HCT116 (cell line): ENCODE data around the gene GPR68. TPM values are rescaled to one million over a fixed set of nuclear protein-coding genes. Genes with fewer than 3 reads are reported as not detected.

ENCODE experiments used
- ATAC-seq: fragments of 200-7000 bp; cut with Tn5 transposase; 2 replicates; pipeline ENCODE4 v1.9.1; 2020; ENCODE audit warnings: mild to moderate bottlenecking, moderate library complexity
- BruUV-seq: library from RNA; stranded (reverse); fragments of 400-500 nt; replicated peaks from 2 replicates; lab custom pipeline; 2021; lab: Mats Ljungman, UMichigan
- CTCF ChIA-PET: fragments of 300-600 bp; sonication (Branson Sonifier 250); formaldehyde crosslinking; loops from one replicate; lab custom pipeline; 2021; ENCODE audit warnings: antibody characterized with exemption; lab: Charles Lee
- POLR2A ChIA-PET: fragments of 300-600, 350-600 bp; sonication (Branson Sonifier 250); formaldehyde crosslinking; loops from one replicate; lab custom pipeline; 2021; ENCODE audit warnings: antibody characterized with exemption; lab: Charles Lee
- RAD21 ChIA-PET, 2 experiments: fragments of 300-600 bp; sonication (Branson Sonifier 250); formaldehyde crosslinking; loops; one replicate each; lab custom pipeline; 2023; ENCODE audit warnings: low total read pairs in 2 of 2; ENCODE audit not compliant: uncharacterized antibody in 2 of 2, unreplicated experiment in 2 of 2, low non-redundant PET in 1 of 2; lab: Charles Lee
- DNase-seq: peaks from one replicate; pipeline ENCODE4 v3.0.0-alpha.2; 2010; ENCODE audit warnings: low read depth, low spot score
- H2AFZ ChIP-seq: fragments of 200-600 bp; shearing (Covaris generic), sonication (generic); 2 replicates; pipeline ENCODE4 v1.6.1; 2017; ENCODE audit warnings: low read depth, mixed run types, mixed read lengths, antibody characterized with exemption, low read length; ENCODE audit not compliant: poor library complexity, severe bottlenecking
- H3K27ac ChIP-seq: 2 replicates; pipeline ENCODE4 v1.5.1; 2012; ENCODE audit warnings: low read depth, low read length
- H3K27me3 ChIP-seq: fragments of 200-600 bp; sonication (generic); 2 replicates; pipeline ENCODE4 v1.6.1; 2016; ENCODE audit warnings: mixed run types, low read length, mixed read lengths; ENCODE audit not compliant: insufficient read depth
- H3K36me3 ChIP-seq, 2 experiments: fragments of 200-500 bp in 1 of 2; fragments of 200-600 bp in 1 of 2; sonication (Bioruptor generic) in 1 of 2; sonication (generic) in 1 of 2; 2 replicates each; pipeline versions ENCODE4 v1.5.1 to v1.6.1; 2014 to 2016; ENCODE audit warnings: low read length in 2 of 2, inconsistent platforms in 1 of 2, mixed read lengths in 1 of 2, mixed run types in 1 of 2; ENCODE audit not compliant: insufficient read depth in 2 of 2, control insufficient read depth in 1 of 2
- H3K4me1 ChIP-seq, 2 experiments: fragments of 200-600 bp in 1 of 2; sonication (generic) in 1 of 2; 2 replicates each; pipeline versions ENCODE4 v1.5.1 to v1.6.1; 2012 to 2017; ENCODE audit warnings: low read length in 2 of 2, inconsistent platforms in 1 of 2, mild to moderate bottlenecking in 1 of 2, mixed read lengths in 1 of 2, mixed run types in 1 of 2, moderate library complexity in 1 of 2; ENCODE audit not compliant: insufficient read depth in 2 of 2, control insufficient read depth in 1 of 2
- H3K4me2 ChIP-seq: fragments of 200-600 bp; sonication (generic); 2 replicates; pipeline ENCODE4 v1.6.1; 2017; ENCODE audit warnings: mixed run types, low read length, mixed read lengths
- H3K4me3 ChIP-seq, 2 experiments: fragments of 200-600 bp in 1 of 2; sonication (generic) in 1 of 2; replicated peaks in 1 of 2; 2 replicates each; pipeline ENCODE4 v1.5.1; 2011 to 2016; ENCODE audit warnings: low read length in 2 of 2, control low read depth in 1 of 2, low read depth in 1 of 2, mild to moderate bottlenecking in 1 of 2, mixed read lengths in 1 of 2, mixed run types in 1 of 2
- H3K79me2 ChIP-seq: fragments of 200-600 bp; sonication (generic); 2 replicates; pipeline ENCODE4 v1.6.1; 2017; ENCODE audit warnings: mild to moderate bottlenecking, mixed run types, low read length, moderate library complexity, mixed read lengths; ENCODE audit not compliant: insufficient read depth
- H3K9ac ChIP-seq: fragments of 200-600 bp; sonication (generic); 2 replicates; pipeline ENCODE4 v1.6.1; 2016; ENCODE audit warnings: low read length, mixed read lengths
- H3K9me2 ChIP-seq: fragments of 200-600 bp; sonication (generic), shearing (Covaris generic); 2 replicates; pipeline ENCODE4 v1.6.1; 2017; ENCODE audit warnings: mixed run types, mild to moderate bottlenecking, moderate library complexity; ENCODE audit not compliant: insufficient read depth
- H3K9me3 ChIP-seq, 2 experiments: fragments of 200-500 bp in 1 of 2; fragments of 200-600 bp in 1 of 2; sonication (Bioruptor generic) in 1 of 2; sonication (generic) in 1 of 2; 2 replicates each; pipeline ENCODE4 v1.6.1; 2014 to 2017; ENCODE audit warnings: low read length in 2 of 2, mixed read lengths in 2 of 2, inconsistent platforms in 1 of 2, low read depth in 1 of 2, mild to moderate bottlenecking in 1 of 2, mixed run types in 1 of 2, moderate library complexity in 1 of 2; ENCODE audit not compliant: control insufficient read depth in 1 of 2, insufficient read depth in 1 of 2
- H4K20me1 ChIP-seq: fragments of 200-600 bp; sonication (generic), shearing (Covaris generic); 2 replicates; pipeline ENCODE4 v1.6.1; 2017; ENCODE audit warnings: mixed run types, mild to moderate bottlenecking, moderate library complexity; ENCODE audit not compliant: insufficient read depth
- CBX3 ChIP-seq: IDR thresholded peaks from 2 replicates; pipeline ENCODE4 v1.6.1; 2012; ENCODE audit warnings: low read depth
- CEBPB ChIP-seq: IDR thresholded peaks from 2 replicates; pipeline ENCODE4 v1.6.1; 2012; ENCODE audit warnings: low read depth
- EGR1 ChIP-seq: IDR thresholded peaks from 2 replicates; pipeline ENCODE4 v1.6.1; 2012; ENCODE audit warnings: low read depth
- ELF1 ChIP-seq: IDR thresholded peaks from 2 replicates; pipeline ENCODE4 v1.6.1; 2012; ENCODE audit warnings: low read depth, borderline replicate concordance
- EZH2 ChIP-seq: fragments of 200-600 bp; sonication (generic); IDR thresholded peaks from 2 replicates; pipeline ENCODE4 v1.6.1; 2017; ENCODE audit warnings: antibody characterized with exemption, mixed run types
- EZH2phosphoT487 ChIP-seq: fragments of 200-600 bp; IDR thresholded peaks from 2 replicates; pipeline ENCODE4 v1.6.1; 2018; ENCODE audit warnings: antibody characterized with exemption, borderline replicate concordance
- FOSL1 ChIP-seq: IDR thresholded peaks from 2 replicates; pipeline ENCODE4 v1.6.1; 2012; ENCODE audit warnings: low read depth
- JUND ChIP-seq: IDR thresholded peaks from 2 replicates; pipeline ENCODE4 v1.6.1; 2012
- POLR2A ChIP-seq: IDR thresholded peaks from 2 replicates; pipeline ENCODE4 v1.7.0; 2011; ENCODE audit warnings: borderline replicate concordance; ENCODE audit not compliant: insufficient read depth, insufficient read length; ENCODE audit errors: extremely low read depth
- RAD21 ChIP-seq: IDR thresholded peaks from 2 replicates; pipeline ENCODE4 v1.6.1; 2012; ENCODE audit warnings: low read depth, mild to moderate bottlenecking
- SIN3A ChIP-seq: IDR thresholded peaks from 2 replicates; pipeline ENCODE4 v1.6.1; 2012; ENCODE audit warnings: low read depth
- SP1 ChIP-seq: IDR thresholded peaks from 2 replicates; pipeline ENCODE4 v1.6.1; 2012; ENCODE audit warnings: low read depth
- SRF ChIP-seq: IDR thresholded peaks from 2 replicates; pipeline ENCODE4 v1.6.1; 2012; ENCODE audit warnings: low read depth
- TCF7L2 ChIP-seq: IDR thresholded peaks from 2 replicates; pipeline ENCODE4 v1.7.0; 2011; ENCODE audit warnings: borderline replicate concordance, inconsistent platforms; ENCODE audit not compliant: insufficient read depth, insufficient read length; ENCODE audit errors: extremely low read depth
- YY1 ChIP-seq: IDR thresholded peaks from 2 replicates; pipeline ENCODE4 v1.6.1; 2011; ENCODE audit warnings: low read length, low read depth, moderate library complexity, mild to moderate bottlenecking; ENCODE audit not compliant: insufficient replicate concordance; ENCODE audit errors: extremely low read depth
- intact Hi-C: fragments of 100-400 bp; cut with micrococcal nuclease; formaldehyde crosslinking; loops from 2 replicates; pipeline ENCODE4 v1.10.0; 2022
- total RNA-seq: library from RNA; stranded (reverse); gene quantifications from one replicate; pipeline ENCODE4 v1.2.1, GENCODE V29; 2021; ENCODE audit not compliant: unreplicated experiment
- TF ChIP-seq, protein P1 (sequence below): IDR thresholded peaks from 2 replicates; pipeline ENCODE4 v1.6.1; 2012; ENCODE audit warnings: low read depth
- TF ChIP-seq, protein P2 (sequence below), 3 experiments: fragments of 200-600 bp in 1 of 3; sonication (generic) in 1 of 3; IDR thresholded peaks in 2 of 3; conservative IDR thresholded peaks in 1 of 3; 2 replicates each; pipeline ENCODE4 v1.5.1; 2012 to 2017; ENCODE audit warnings: low read depth in 2 of 3, low read length in 2 of 3, antibody characterized with exemption in 1 of 3, borderline replicate concordance in 1 of 3, control low read depth in 1 of 3, mild to moderate bottlenecking in 1 of 3, mixed read lengths in 1 of 3, mixed run types in 1 of 3, moderate library complexity in 1 of 3; ENCODE audit not compliant: insufficient read depth in 1 of 3
- TF ChIP-seq, protein P3 (sequence below): IDR thresholded peaks from 2 replicates; pipeline ENCODE4 v1.6.1; 2011; ENCODE audit warnings: mild to moderate bottlenecking, low read length, moderate library complexity; ENCODE audit not compliant: insufficient replicate concordance; ENCODE audit errors: extremely low read depth

Gene GPR68
- total RNA-seq, 1 experiment from 2014 or later: not detected

DNA sequence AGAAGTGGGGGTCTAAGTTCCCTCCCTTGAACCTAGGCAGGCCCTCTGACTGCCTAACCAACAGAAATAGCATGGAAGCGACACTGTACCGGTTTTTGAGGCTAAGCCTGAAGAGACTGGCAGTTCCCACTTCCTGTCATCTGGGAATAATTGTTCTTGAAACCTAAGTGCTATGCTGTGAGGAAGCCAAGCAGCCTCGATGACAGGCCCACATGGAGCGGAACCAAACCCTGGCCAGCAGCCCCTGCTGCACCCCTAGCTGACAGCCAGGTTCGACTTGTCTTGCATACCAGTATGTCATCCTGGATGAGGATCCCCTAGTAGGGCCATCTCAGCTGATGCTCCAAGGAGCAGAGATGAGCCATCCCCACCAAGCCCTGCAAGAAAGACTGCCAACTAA is 6.4 kb upstream of the GPR68 start:
- no peak for DNase-seq
- H3K27ac ChIP-seq: no peak overlapping the region
- TF ChIP-seq ELF1 (no peak), TCF7L2 (no peak), SIN3A (no peak), EZH2 (no peak), SRF (no peak), FOSL1 (no peak), CBX3 (no peak), POLR2A (no peak), EGR1 (no peak), RAD21 (no peak), CEBPB (no peak), JUND (no peak), YY1 (no peak), EZH2phosphoT487 (no peak), SP1 (no peak)
- TF ChIP-seq, protein P1, sequence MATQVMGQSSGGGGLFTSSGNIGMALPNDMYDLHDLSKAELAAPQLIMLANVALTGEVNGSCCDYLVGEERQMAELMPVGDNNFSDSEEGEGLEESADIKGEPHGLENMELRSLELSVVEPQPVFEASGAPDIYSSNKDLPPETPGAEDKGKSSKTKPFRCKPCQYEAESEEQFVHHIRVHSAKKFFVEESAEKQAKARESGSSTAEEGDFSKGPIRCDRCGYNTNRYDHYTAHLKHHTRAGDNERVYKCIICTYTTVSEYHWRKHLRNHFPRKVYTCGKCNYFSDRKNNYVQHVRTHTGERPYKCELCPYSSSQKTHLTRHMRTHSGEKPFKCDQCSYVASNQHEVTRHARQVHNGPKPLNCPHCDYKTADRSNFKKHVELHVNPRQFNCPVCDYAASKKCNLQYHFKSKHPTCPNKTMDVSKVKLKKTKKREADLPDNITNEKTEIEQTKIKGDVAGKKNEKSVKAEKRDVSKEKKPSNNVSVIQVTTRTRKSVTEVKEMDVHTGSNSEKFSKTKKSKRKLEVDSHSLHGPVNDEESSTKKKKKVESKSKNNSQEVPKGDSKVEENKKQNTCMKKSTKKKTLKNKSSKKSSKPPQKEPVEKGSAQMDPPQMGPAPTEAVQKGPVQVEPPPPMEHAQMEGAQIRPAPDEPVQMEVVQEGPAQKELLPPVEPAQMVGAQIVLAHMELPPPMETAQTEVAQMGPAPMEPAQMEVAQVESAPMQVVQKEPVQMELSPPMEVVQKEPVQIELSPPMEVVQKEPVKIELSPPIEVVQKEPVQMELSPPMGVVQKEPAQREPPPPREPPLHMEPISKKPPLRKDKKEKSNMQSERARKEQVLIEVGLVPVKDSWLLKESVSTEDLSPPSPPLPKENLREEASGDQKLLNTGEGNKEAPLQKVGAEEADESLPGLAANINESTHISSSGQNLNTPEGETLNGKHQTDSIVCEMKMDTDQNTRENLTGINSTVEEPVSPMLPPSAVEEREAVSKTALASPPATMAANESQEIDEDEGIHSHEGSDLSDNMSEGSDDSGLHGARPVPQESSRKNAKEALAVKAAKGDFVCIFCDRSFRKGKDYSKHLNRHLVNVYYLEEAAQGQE: no peak
- TF ChIP-seq, protein P2, sequence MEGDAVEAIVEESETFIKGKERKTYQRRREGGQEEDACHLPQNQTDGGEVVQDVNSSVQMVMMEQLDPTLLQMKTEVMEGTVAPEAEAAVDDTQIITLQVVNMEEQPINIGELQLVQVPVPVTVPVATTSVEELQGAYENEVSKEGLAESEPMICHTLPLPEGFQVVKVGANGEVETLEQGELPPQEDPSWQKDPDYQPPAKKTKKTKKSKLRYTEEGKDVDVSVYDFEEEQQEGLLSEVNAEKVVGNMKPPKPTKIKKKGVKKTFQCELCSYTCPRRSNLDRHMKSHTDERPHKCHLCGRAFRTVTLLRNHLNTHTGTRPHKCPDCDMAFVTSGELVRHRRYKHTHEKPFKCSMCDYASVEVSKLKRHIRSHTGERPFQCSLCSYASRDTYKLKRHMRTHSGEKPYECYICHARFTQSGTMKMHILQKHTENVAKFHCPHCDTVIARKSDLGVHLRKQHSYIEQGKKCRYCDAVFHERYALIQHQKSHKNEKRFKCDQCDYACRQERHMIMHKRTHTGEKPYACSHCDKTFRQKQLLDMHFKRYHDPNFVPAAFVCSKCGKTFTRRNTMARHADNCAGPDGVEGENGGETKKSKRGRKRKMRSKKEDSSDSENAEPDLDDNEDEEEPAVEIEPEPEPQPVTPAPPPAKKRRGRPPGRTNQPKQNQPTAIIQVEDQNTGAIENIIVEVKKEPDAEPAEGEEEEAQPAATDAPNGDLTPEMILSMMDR (IDR thresholded peaks at IDR 0.05 in 2 of 3, conservative IDR thresholded peaks at IDR 0.05 in 1 of 3; ENCODE audit: borderline replicate concordance in 1 of 3, insufficient read depth in 1 of 3, low read depth in 2 of 3, low read length in 2 of 3): no peak
- TF ChIP-seq, protein P3, sequence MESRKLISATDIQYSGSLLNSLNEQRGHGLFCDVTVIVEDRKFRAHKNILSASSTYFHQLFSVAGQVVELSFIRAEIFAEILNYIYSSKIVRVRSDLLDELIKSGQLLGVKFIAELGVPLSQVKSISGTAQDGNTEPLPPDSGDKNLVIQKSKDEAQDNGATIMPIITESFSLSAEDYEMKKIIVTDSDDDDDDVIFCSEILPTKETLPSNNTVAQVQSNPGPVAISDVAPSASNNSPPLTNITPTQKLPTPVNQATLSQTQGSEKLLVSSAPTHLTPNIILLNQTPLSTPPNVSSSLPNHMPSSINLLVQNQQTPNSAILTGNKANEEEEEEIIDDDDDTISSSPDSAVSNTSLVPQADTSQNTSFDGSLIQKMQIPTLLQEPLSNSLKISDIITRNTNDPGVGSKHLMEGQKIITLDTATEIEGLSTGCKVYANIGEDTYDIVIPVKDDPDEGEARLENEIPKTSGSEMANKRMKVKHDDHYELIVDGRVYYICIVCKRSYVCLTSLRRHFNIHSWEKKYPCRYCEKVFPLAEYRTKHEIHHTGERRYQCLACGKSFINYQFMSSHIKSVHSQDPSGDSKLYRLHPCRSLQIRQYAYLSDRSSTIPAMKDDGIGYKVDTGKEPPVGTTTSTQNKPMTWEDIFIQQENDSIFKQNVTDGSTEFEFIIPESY: no peak
- H3K9me3 ChIP-seq: no peaks in the 10 kb centered on the region
- no TSS peak for BruUV-seq
- H3K4me3 ChIP-seq: no peak overlapping the region
- POLR2A ChIA-PET: no interaction called here
- CTCF ChIA-PET: no interaction called here
- no peaks in the 10 kb centered on the region for H4K20me1 ChIP-seq
- ATAC-seq: no peak
- no peaks in the 10 kb centered on the region for H3K36me3 ChIP-seq
- no peaks in the 10 kb centered on the region for H3K27me3 ChIP-seq
- RAD21 ChIA-PET: no interaction called here
- intact Hi-C loops: no loop called here
- H2AFZ ChIP-seq: no peak overlapping the region
- H3K4me2 ChIP-seq: no peak overlapping the region
- no peaks in the 10 kb centered on the region for H3K79me2 ChIP-seq
- H3K9ac ChIP-seq: no peak overlapping the region
- no peaks in the 10 kb centered on the region for H3K9me2 ChIP-seq
- peaks cover 5 to 11% of the 10 kb centered on the region in 2 experiments; a peak in 2 of 4 replicates for H3K4me1 ChIP-seq
